Measurements from ENCODE around the gene PLPP6.

PLPP6 gene

DNA sequence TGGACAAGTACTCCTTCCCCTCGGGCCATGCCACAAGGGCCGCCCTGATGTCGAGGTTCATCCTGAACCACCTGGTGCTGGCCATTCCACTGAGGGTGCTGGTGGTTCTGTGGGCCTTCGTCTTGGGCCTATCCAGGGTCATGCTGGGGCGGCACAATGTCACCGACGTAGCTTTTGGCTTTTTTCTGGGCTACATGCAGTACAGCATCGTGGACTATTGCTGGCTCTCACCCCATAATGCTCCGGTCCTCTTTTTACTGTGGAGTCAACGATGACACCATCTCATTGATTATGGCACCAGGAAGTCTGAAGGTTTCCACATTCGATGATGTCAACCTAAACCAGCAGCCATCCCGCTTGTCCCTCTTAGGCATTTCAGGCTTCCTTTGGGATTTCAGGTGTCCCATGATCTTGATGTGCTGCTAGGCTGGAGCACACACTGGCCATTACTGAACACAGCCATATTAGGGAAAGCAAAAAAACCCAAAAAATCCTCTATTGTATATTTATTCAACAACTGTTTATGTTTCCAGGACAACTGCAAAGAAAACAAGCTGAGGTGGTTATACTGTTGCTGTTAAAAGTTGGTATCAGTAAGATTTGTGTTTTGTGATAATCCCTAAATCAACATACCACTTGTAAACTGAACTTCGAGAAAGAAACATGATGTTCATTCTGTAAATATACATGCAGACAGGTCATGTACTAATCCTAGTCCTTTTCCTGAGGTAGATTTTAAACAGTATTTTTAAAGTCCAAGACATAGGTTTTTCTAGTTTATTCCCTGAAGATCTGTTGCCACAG is 1.1 kb downstream of the PLPP6 start:
- DNase-seq = peak; percentile 41

DNA sequence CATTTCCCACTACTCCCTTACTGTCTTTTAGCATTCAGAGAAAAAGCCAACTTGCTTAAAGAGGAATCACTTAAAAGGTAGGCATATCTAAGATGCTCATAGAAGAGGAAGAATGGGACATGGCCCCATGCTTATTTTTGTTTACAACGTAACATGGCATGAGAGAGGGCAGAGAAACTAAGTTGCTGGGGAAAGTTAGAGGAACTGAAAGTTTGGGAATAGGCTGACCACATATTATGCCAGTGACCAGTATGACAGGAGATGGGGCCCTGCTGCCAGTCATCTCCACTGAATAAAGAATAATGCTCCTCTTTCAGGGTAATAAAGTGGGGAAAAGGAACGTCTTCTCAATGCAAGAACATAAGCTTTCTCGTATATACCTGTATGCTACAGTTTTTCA is 1.9 kb downstream of the PLPP6 start:
- DNase-seq = no peak

DNA sequence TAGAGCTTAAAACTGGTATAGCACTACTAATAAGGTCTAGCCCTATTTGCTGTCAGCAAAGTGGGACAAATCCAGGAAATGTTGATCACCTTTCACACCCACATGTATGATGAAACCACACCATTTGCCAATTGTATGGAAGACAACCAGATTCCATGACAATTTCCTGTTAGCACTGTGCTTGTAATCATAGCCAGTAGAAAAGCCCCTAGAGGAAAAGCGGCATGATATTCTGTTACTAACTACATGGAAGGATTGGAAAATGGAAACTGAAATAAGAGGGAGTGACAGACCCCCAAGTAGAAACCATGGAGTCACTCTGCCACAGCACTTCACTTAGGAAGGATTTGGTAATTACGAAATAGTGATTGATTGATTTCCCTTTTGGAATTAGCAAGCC is 3.3 kb downstream of the PLPP6 start:
- no peak for DNase-seq

DNA sequence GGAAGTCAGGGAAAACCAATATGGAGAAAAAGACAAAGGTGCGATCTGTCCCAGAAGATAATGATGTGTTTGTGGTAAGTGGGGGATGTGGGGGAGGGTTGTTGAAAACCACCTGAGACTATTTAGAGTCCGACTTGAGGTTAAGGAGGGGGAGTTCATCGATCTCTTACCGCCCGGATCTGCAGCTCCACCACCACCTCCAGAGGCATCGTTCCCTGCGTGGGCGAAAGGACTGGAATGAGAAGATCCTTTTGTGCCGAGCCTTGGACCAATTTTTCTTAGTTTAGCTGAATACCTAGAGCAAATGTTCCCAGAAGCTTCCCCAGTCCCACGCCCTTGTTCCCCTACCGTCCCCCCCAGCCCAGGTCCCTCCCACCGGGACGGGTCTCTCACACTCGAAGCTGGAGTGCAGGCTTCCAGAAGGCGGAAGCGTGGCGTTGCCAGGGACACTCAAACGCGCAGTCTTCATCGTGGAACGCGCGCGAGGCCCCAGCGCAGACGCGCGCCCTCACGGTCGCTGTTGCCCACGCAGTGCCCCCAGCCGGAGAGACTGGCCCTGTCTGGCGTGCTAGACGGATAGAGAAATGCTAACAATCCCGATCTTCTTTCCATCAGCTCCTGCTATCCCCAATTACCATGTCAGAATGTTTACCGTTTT is 4.1 kb downstream of the PLPP6 start, which contains the start of gene SPATA6L:
Gene SPATA6L, minus strand, starts transcription at position 439 of the 658 bp plus-strand sequence. Its CDS starts 230 bp downstream, at position 209.
- peak; percentile 22 for DNase-seq

DNA sequence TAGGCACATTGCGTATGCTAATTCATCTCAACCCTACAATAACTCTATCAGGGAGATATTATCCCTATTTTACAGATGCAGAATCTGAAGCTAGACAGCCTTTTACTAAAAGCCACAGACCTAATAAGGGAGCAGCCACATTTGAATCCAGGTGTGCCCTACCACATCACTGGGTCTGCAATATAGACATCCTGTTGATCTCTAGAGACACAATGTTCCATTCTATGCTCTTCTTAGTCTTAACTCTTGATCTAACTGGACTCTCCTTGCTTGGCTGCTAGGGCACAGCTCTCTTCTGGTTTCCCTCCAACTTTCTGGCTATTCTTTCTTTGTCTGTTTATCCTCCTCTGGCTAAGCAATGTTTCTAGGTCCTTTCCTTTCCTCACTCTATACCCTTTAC is 5.6 kb downstream of the PLPP6 start:
- DNase-seq = peak; percentile 41

DNA sequence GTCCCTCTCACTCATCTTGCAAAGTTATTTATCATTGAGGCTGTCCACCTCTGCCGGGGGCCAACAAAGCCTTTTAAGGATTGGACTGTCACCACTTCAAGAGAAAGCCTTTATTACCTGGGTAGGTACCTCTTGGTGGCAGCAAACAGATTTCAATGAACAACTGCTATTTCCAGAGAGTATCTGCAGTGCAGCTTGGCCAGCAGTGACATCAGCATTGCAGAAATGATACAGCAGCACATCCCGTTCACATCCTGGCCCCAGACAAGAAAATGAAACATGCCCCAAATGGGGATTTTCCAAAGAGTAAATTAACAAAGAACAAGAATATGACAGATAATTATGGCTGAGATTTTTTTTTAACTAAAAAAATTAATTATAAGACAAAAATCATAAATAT is 6.5 kb downstream of the PLPP6 start:
- no peak for DNase-seq

DNA sequence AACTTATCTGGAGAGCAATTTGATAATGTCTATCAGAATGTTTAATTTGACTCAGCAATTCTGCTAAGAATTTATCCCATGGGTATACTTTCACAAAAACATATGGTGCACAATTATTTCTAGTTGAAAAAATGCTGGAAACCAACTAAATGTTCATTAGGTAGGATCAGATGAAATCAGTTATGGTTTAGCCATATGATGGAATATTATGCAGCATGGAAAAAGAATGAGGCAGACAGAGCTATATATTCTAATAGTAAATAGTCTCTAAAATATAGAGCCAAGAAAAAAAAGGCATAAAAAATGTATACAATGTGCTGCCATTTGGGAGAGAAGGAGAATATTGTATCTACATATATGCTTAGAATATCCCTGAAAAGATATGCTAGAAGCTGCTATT is 7.8 kb downstream of the PLPP6 start:
- DNase-seq = no peak

DNA sequence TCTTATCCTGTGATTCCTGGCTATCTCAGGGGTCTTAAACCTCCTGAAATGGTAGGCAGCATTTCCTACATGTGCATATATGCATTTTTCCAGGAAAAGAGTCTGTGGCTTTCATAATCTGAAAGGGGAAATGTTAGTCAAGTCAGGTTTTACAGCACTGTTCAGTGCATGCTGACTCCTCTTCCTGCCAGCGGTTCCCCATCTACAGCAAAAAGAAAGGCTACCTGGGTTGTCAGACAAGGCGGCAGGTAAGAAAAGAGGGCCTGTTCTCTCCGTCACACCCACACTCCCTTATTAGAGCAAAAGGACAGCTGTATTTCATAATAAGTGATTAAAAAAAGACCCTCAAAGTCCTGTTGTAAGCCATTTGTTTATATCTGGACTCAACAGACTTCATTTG is 8.5 kb downstream of the PLPP6 start:
- no peak for DNase-seq

DNA sequence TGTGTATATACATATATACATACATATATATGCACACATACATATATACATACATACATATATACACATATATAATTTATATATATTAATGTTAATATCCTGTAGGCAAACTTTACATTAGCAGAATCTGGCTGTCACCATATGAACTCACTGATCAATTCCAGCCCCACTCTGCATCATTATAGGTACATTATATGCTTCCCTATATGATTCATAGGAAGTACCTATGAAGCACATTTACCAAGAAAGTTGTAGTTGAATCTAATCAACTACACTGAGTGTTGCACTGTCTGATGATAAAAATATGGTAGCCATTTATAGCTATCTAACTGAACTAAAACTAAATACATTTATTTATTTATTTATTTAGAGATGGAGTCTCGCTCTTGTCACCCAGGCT is 9.6 kb downstream of the PLPP6 start:
- no peak for DNase-seq

DNA sequence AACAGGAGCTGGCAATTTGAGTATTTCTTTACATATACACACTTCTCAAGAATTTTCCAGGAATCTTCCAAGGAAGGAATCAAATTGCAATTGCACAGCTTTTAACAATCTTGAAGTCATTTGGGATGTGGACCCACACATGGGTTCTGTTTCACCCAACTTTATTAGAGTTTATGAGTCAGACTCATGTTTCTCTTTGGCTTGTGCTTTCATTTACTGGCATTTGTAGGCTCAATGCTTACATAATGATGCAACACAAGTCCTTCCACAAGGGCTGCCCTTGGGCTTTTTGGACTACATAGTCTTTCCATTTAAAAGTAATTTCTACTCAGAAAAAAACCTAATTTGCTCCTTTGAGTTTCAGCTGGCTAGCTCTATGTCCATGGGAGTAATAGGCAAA is 12.7 kb downstream of the PLPP6 start:
- no peak for DNase-seq

DNA sequence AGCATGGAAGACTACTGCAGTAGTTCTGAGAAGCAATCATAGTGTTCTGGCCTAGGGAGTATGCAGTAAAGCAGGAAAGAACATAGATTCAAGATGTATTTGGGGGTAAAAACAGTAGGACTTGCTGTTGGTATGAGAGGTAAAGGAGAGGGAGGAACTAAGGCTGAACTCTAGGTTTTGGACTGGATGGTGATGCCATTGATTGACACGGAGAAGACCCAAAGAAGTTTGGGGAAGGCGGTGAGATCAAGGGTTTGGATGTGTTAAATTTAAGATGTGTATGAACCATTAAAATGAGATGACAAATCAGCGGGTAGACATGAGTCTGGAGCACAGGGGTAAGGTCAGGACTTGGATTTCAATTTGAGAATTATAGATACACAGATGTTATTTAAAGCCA is 15.3 kb downstream of the PLPP6 start:
- no peak for DNase-seq

DNA sequence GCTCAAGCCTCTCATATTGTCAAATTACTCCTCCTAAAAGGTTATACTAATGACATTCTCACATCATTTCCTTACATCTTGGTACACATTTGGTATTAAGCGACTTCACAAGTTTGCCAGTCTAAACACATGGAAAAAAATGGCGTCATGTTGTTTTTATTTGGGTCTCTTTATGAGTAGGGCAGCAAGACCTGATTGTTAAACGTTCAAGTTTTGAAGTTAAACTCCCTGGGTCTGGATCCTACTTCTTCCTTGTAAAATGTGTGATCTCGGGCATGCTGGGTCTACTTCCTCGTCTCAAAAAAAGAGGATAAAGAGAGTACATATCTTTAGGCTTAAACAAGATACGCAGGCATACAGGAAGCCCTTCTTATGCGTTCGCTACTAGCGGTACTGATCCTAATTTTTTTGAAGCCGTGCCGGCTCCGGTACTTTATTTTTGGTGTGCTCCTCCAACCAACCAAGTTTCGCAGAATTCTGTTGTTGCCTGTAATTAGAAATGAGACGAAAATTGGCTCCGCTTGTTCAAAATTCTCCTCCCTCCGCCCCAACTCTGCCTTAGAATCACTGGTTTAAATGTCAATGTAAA is 16.7 kb downstream of the PLPP6 start:
- no peak for DNase-seq

DNA sequence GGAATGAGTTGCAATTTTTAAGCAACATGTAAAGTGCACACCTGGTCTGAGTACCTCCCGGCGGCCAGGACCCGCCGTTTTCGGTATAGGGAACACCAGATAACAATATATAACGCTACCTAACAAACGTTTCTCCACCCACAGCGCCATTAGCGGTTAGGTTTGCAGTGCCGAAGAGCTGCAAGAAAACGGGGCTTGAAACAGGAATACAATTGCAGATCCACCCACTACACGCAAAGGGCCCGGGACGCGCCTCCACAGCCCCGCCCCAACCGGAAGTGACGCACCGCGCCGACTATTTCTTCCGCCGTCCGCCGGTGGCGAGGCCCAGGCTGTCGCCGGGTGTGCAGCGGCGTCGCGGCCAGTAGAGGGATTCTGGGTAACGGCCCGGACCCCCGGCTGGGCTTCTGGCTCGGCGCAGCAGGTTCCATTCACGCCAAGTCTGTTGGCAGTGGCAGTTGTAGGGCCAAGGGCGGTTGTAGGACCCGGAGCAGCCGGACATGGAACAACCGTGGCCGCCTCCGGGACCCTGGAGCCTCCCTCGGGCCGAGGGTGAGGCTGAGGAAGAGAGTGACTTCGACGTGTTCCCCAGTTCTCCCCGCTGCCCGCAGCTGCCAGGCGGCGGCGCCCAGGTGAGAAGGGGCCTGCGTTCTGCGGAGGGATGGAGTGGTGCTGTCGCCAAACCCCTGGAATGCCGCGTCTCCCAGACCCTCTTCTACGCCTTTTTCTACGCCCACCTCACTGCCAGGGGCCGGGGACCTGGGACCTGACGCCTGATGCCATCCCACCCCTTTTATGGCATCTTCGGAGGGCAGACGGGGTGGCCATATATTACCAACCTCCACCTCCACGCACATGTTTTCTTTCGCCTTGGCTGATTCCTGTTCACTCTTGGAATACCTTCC is 17.4 kb downstream of the PLPP6 start, which contains the start of gene CDC37L1:
Gene CDC37L1, plus strand, starts transcription at position 302 of the 905 bp plus-strand sequence. Its CDS starts 199 bp downstream, at position 501.
- peak; percentile 98 for DNase-seq

DNA sequence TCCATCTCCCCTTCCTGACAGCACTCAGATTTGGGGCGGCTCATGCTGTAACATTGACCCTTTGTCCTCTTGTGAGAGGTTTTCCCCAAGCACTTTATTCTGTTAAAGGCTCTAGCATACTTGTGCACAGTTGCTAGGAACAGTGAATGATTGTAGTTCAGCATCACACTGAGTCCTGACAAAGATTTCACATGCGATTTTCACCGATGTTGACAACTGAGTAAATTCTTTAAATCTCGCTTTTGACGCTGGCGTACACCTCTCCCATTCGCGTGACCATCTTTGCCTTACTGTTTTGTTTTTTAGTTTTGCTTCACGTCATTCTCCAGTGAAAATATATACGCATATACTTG is 18.1 kb downstream of the PLPP6 start:
- DNase-seq = no peak

DNA sequence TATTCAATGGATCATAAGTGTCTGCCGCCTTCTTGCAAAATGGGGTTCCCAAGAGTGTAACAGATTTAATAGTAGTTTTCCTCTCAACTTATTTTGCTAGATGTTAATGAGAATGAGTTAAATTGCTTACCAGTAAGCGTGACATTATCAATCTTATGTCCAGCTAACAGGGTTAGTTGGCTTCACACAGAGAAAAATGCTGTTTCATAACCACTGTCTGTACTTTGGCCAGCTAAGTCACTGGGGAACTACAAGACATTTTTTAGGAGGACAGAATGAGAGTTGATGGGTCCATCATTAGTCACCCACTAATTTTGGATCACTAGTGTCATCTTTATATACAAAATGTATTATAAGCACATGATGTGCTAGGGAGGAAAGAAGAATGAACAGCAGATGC is 18.7 kb downstream of the PLPP6 start:
- DNase-seq = no peak

DNA sequence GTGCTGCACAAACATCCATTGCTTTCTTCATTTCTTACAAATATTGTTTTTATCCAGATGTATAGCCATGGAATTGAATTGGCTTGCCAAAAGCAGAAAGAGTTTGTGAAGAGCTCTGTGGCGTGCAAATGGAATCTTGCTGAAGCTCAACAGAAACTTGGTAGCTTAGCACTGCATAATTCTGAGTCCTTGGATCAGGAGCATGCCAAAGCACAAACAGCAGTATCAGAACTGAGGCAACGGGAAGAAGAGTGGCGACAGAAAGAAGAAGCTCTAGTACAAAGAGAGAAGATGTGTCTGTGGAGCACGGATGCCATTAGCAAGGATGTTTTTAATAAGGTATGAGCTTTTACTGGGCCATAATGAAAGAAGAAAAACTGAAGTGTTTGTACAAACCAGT is 22.7 kb downstream of the PLPP6 start:
- no peak for DNase-seq

DNA sequence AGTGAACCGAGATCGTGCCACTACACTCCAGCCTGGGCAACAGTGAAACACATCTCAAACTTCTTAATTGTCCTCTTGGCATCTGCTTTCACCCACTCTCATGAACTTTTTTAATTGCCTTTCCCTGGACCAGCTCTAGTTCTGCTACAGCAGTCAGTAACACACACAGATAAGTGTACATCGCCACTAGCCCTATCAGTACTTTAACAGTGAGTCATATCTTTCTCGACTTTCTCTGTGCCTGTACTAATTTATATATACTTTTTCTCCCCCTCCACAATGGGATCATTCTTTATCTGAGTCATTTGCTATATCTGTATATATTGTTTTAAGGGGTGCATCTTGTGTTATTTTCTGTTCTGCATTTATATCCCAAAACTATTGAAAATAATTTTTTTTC is 24.0 kb downstream of the PLPP6 start:
- no peak for DNase-seq

DNA sequence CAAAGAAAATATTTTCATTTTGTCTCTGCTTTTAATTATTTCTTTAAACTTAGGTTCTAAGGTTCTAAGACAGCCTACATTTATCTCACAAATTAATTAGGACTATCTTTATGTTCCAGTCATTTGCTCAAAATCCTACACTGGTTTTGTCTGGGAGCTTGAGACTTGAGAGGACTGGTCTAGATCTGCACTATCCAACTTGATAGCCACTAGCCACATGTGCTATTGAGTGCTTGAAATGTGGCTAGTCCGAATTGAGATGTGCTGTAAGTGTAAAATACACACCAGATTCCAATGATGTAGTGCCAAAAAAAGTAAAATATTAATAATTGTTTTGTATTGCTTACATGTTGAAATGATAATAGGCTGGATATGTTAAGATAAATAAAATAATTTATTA is 24.5 kb downstream of the PLPP6 start:
- DNase-seq = no peak

DNA sequence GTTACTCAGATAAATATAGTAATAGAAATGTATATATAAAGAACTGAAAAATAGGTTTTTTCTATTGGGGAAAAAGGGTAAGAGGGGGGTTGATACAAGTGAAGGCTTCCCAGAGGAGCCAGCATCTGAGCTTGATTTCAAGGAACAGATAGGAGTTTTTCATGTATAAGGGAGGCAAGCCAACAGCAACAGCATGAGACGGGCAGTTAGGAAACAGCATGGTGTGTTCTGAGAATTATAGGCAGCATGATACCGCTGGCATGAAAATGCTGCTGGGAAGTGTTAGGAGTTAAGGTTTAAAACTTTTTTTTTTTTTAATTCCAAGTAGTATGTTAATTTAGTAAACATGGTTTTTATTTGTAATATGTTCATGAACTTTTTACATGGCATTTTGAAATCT is 26.9 kb downstream of the PLPP6 start:
- DNase-seq = no peak

DNA sequence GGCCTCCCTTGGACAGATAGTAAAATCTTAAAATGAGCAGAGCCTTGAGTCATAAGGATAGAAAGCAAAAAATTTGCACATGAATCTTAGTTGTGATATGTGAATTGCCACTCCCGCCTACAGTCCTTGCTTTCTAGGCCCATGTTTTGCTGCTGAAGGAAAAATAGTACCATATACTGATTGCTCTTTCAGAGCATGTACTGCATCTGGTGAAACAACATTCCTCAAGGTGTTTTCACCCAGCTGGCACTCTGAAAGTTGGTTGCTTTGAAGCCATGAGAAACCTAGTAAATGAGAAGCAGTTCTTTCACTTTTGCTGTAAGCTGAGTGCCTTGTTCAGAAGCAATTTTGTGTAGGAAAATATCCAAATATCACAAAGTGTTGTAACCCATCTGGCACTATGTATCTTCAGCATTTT is 27.6 kb downstream of the PLPP6 start:
- no peak for DNase-seq

DNA sequence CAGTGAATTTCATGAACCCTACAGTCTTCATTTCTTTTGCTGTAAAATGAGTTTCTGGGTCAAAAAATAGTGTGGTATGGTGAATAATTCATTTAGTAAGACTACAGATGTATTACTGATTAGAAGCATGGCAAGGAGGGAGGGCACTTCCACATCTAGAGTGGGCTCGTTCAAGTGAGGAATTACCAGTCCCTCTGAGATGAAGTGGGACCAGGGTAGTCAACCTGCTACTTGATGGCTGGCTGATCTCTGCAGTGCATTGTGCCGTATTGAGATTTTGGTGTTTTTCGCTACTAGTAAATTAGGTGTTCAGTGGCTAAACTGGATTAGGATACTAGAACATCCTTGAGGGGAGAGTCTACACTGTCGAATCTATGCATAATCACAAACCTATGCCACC is 28.1 kb downstream of the PLPP6 start:
- no peak for DNase-seq

DNA sequence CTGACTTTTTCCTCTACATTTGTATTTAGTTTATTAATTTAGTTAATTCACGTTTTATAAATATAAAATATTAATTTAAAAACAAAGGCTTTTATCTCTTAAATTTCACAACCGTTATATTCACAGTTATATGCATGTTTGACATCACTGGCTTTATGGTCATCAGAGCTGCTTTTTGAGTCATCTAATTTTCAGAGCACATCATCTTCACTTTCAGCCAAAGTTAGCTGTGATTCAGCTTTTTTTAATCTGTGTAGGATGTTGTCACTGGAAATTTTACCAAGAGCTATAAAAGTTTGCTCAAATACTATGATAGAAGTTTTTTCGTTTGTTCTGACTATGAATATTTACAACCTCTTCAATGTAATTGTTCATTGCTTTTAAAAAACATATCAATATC is 29.7 kb downstream of the PLPP6 start:
- DNase-seq = no peak

DNA sequence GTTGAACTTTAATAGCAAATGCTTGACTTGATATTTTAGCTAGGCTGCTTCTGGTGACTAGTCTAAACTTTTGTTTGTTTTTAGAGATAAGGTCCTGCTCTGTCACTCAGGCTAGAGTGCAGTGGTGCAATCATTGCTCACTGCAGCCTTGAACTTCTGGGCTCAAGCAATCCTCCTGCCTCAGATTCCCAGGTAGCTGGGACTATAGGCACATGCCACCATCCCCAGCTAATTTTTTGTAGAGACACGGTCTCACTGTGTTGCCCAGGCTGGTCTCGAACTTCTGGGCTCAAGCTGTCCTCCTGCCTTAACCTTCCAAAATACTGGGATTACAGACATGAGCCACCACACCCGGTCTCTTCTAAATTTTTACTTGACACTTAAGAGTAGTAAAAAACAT is 38.0 kb downstream of the PLPP6 start:
- DNase-seq = no peak

All from central memory CD4-positive, alpha-beta T cell (primary cell).